ENCODE measurements around the gene TMPRSS11E.

GRCh38 chr4:68476191-68476590, 28.9 kb downstream of the TMPRSS11E start:
- TF ChIP-seq CTCF (conservative IDR thresholded peaks at IDR 0.05; ENCODE audit: low read length), result no peak
- TF ChIP-seq EZH2phosphoT487 (IDR thresholded peaks at IDR 0.05; ENCODE audit: borderline replicate concordance), result no peak
